H1 (cell line): Measurements from ENCODE around the gene LIPG.

Experiments used
- BRCA1 ChIP-seq: IDR thresholded peaks from 2 replicates; pipeline ENCODE4 v1.6.1; 2012; ENCODE audit warnings: low read depth, low read length, improper control_type of control experiment
- EP300 ChIP-seq, 2 experiments: IDR thresholded peaks; 1 replicate in 1 of 2; 2 replicates in 1 of 2; pipeline ENCODE4 v1.6.1; 2011 to 2012; ENCODE audit warnings: low read depth in 2 of 2, low read length in 2 of 2, mild to moderate bottlenecking in 2 of 2, borderline replicate concordance in 1 of 2, inconsistent platforms in 1 of 2, moderate library complexity in 1 of 2
- POLR2A ChIP-seq, 2 experiments: IDR thresholded peaks; 1 replicate in 1 of 2; 2 replicates in 1 of 2; pipeline ENCODE4 v1.6.1; 2011; ENCODE audit warnings: low read depth in 2 of 2, low read length in 2 of 2, mild to moderate bottlenecking in 2 of 2; ENCODE audit errors: control extremely low read depth in 1 of 2
- SIN3A ChIP-seq, 2 experiments: IDR thresholded peaks in 1 of 2; conservative IDR thresholded peaks in 1 of 2; 2 replicates each; pipeline ENCODE4 v1.6.1; 2011 to 2012; ENCODE audit warnings: low read length in 2 of 2, improper control_type of control experiment in 1 of 2, low read depth in 1 of 2, mild to moderate bottlenecking in 1 of 2
- TF ChIP-seq, protein P1 (sequence below): IDR thresholded peaks from 2 replicates; pipeline ENCODE4 v1.6.1; 2011; ENCODE audit warnings: low read length, improper control_type of control experiment
- TF ChIP-seq, protein P2 (sequence below), 3 experiments: IDR thresholded peaks; 1 replicate in 2 of 3; 2 replicates in 1 of 3; pipeline versions ENCODE4 v1.5.1 to v1.6.1; 2011; ENCODE audit warnings: low read length in 3 of 3, mild to moderate bottlenecking in 3 of 3, inconsistent platforms in 2 of 3, low read depth in 1 of 3, moderate library complexity in 1 of 3; ENCODE audit not compliant: insufficient read depth in 1 of 3; ENCODE audit errors: control extremely low read depth in 1 of 3

DNA sequence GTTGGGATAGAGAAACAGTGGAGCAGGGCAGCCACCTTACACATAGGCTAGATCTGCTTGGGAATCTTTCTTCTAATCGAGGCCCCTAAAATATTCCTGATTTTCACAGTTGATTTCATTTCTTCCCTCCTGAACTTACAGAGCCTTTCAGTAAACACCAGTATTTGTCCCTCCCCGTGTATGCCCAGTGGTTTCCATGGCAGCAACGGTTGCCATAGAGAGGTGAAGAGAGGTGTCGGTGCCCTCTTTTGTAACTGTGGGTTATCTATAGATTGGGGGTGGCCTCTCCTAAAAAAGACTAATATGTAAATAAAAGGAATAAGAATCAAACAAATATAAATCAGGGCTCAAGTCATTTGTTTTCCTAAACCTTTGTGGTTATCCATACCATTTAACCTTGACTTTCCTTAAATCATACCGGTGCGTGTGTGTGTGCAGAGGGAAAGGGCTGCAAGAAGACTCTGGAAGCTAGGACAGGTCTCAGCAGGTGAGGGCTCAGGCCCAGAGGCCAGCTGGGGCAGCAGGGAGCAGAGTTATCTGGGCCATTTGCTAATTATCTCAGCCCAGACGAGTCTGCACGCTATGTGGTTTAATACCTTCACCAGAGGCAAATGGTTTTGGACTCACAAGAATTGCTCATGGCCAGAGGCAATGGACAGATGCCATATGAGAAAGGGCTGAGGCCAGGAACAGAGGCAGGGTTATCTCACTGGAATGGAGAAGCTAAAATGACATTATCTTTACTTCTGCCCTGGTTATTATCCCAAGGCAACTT lies 35.5 kb downstream of the LIPG start:
- TF ChIP-seq POLR2A (IDR thresholded peaks at IDR 0.05; ENCODE audit: control extremely low read depth in 1 of 2, low read depth in 2 of 2, low read length in 2 of 2) (no peak), SIN3A (conservative IDR thresholded peaks at IDR 0.05 in 1 of 2, IDR thresholded peaks at IDR 0.05 in 1 of 2; ENCODE audit: low read depth in 1 of 2, low read length in 2 of 2) (no peak), BRCA1 (no peak), EP300 (IDR thresholded peaks at IDR 0.05; ENCODE audit: borderline replicate concordance in 1 of 2, low read depth in 2 of 2, low read length in 2 of 2) (no peak)
- TF ChIP-seq, protein P1, sequence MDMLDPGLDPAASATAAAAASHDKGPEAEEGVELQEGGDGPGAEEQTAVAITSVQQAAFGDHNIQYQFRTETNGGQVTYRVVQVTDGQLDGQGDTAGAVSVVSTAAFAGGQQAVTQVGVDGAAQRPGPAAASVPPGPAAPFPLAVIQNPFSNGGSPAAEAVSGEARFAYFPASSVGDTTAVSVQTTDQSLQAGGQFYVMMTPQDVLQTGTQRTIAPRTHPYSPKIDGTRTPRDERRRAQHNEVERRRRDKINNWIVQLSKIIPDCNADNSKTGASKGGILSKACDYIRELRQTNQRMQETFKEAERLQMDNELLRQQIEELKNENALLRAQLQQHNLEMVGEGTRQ = no peak
- TF ChIP-seq, protein P2, sequence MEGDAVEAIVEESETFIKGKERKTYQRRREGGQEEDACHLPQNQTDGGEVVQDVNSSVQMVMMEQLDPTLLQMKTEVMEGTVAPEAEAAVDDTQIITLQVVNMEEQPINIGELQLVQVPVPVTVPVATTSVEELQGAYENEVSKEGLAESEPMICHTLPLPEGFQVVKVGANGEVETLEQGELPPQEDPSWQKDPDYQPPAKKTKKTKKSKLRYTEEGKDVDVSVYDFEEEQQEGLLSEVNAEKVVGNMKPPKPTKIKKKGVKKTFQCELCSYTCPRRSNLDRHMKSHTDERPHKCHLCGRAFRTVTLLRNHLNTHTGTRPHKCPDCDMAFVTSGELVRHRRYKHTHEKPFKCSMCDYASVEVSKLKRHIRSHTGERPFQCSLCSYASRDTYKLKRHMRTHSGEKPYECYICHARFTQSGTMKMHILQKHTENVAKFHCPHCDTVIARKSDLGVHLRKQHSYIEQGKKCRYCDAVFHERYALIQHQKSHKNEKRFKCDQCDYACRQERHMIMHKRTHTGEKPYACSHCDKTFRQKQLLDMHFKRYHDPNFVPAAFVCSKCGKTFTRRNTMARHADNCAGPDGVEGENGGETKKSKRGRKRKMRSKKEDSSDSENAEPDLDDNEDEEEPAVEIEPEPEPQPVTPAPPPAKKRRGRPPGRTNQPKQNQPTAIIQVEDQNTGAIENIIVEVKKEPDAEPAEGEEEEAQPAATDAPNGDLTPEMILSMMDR (IDR thresholded peaks at IDR 0.05; ENCODE audit: control extremely low read depth in 1 of 3, insufficient read depth in 1 of 3, low read depth in 1 of 3, low read length in 3 of 3) = no peak
